Uterus (tissue), 4 donors: ENCODE results near the gene KIAA0825. TPM values are rescaled to one million over a fixed set of nuclear protein-coding genes. Genes with fewer than 3 reads are reported as not detected.

ENCODE experiments used
- DNase-seq, 2 donors: peaks; one replicate each; pipeline ENCODE4 v3.0.0-alpha.2; 2019 to 2020
- H3K27ac ChIP-seq, 2 donors: fragments of 200-600 bp; sonication (generic); 1 replicate in 1 of 2; 2 replicates in 1 of 2; pipeline ENCODE4 v1.5.1; 2016 to 2018
- H3K27me3 ChIP-seq, 2 donors: fragments of 200-600 bp; sonication (generic); one replicate each; pipeline ENCODE4 v1.5.1; 2018 to 2019; ENCODE audit warnings: control low read depth in 1 of 2
- H3K36me3 ChIP-seq, 2 donors: fragments of 200-600 bp; sonication (generic); one replicate each; pipeline ENCODE4 v1.5.1; 2019; ENCODE audit warnings: control low read depth in 1 of 2
- H3K4me1 ChIP-seq, 2 donors: fragments of 200-600 bp; sonication (generic); one replicate each; pipeline ENCODE4 v1.5.1; 2018 to 2019; ENCODE audit warnings: control low read depth in 1 of 2
- H3K4me3 ChIP-seq, 2 donors: fragments of 200-600 bp; sonication (generic); 1 replicate in 1 of 2; 2 replicates in 1 of 2; pipeline ENCODE4 v1.5.1; 2018 to 2019; ENCODE audit warnings: mild to moderate bottlenecking in 1 of 2
- H3K9me3 ChIP-seq, 2 donors: fragments of 200-600 bp; sonication (generic); one replicate each; pipeline ENCODE4 v1.5.1; 2019; ENCODE audit warnings: control low read depth in 1 of 2
- CTCF ChIP-seq, 4 experiments: fragments of 200-600 bp in 2 of 4; fragments of 450-650 bp in 2 of 4; sonication (generic) in 2 of 4; IDR thresholded peaks; one replicate each; pipeline ENCODE4 v1.5.1; 2016 to 2019; ENCODE audit warnings: antibody characterized with exemption in 4 of 4, mild to moderate bottlenecking in 2 of 4, moderate library complexity in 1 of 4
- POLR2A ChIP-seq, 2 donors: fragments of 450-650 bp; IDR thresholded peaks; one replicate each; pipeline ENCODE4 v1.6.1; 2016; ENCODE audit warnings: antibody characterized with exemption in 2 of 2, mild to moderate bottlenecking in 1 of 2, moderate library complexity in 1 of 2
- intact Hi-C: fragments of 100-400 bp; cut with DNase I; formaldehyde crosslinking; loops from one replicate; pipeline ENCODE4 v1.15.1; 2023; ENCODE audit warnings: low total_unique reads
- total RNA-seq, 4 donors: library from RNA; depleted of rRNA in 3 of 4; stranded (reverse); fragments of >200 nt in 3 of 4; gene quantifications; one replicate each; pipeline versions ENCODE4 v1.1.0 to v1.2.4, GENCODE V29; 2014 to 2023
- donor health status: DM: yes; HTN: yes; CAD: no.

KIAA0825 gene
- total RNA-seq, 4 donors from 2014 or later, result 1.5 to 34.6 (median 4.5) TPM

- H3K27me3 ChIP-seq, result no peaks in the 10 kb centered on the region
- H3K36me3 ChIP-seq, result no peaks in the 10 kb centered on the region
- intact Hi-C loops, result no loop called here
- no peak overlapping the region for H3K27ac ChIP-seq
- H3K4me3 ChIP-seq, result no peak overlapping the region
- no peak for TF ChIP-seq POLR2A (IDR thresholded peaks at IDR 0.05)
- no peaks in the 10 kb centered on the region for H3K9me3 ChIP-seq
- no peak for DNase-seq
- H3K4me1 ChIP-seq, result no peaks in the 10 kb centered on the region
Measured at GRCh38 chr5:94196953-94197352, 421.5 kb downstream of the KIAA0825 start.

DNA sequence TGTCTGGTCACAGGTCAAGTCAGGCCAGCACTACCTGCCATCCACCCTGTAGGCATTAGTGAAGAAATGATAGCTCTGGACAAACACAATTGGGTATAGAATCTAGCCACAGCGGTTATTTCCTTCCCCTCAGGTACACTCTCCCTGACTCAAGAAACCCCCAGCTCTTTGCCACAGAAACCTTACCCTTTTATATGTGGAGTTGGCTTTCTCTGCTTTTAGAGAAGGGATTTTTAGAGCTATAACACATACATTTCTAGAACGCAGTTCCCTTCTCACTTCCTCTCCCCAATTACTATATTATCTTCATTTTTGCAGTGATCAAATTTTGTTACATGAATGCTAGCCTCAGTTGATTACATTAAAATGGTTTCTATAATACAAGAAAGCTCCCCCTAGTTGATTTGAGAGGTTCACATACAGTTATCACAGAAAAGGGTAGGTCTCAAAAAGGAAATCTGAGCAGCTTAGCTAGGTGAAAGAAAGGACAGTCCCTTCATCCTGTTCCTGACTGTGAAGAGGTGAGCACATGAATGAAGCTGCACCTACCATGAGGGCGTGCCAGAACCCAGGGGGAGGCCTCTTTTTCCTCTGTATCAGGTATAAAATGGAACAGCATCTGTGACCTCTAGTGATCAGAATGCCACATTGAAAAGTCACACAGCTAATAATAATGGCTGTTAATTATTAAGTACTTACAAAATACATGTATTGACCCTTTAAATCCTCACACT is 425.6 kb downstream of the KIAA0825 start:
- H3K27ac ChIP-seq, result no peak overlapping the region
- no peak overlapping the region for H3K4me3 ChIP-seq
- no peaks in the 10 kb centered on the region for H3K27me3 ChIP-seq
- DNase-seq, result no peak
- no peaks in the 10 kb centered on the region for H3K36me3 ChIP-seq
- intact Hi-C loops, result no loop called here
- H3K4me1 ChIP-seq, result no peaks in the 10 kb centered on the region
- TF ChIP-seq POLR2A (IDR thresholded peaks at IDR 0.05) (no peak), CTCF (IDR thresholded peaks at IDR 0.05) (no peak)
- no peaks in the 10 kb centered on the region for H3K9me3 ChIP-seq

GRCh38 chr5:94191604-94192003 is 426.8 kb downstream of the KIAA0825 start:
- Histone ChIP-seq H3K4me1 (no peaks in the 10 kb centered on the region), H3K27me3 (no peaks in the 10 kb centered on the region), H3K27ac (no peak overlapping the region), H3K36me3 (no peaks in the 10 kb centered on the region), H3K9me3 (no peaks in the 10 kb centered on the region), H3K4me3 (no peak overlapping the region)
- intact Hi-C loops, result no loop called here
- no peak for DNase-seq
- TF ChIP-seq POLR2A (IDR thresholded peaks at IDR 0.05), result no peak
- no peak for TF ChIP-seq CTCF (IDR thresholded peaks at IDR 0.05)

DNA sequence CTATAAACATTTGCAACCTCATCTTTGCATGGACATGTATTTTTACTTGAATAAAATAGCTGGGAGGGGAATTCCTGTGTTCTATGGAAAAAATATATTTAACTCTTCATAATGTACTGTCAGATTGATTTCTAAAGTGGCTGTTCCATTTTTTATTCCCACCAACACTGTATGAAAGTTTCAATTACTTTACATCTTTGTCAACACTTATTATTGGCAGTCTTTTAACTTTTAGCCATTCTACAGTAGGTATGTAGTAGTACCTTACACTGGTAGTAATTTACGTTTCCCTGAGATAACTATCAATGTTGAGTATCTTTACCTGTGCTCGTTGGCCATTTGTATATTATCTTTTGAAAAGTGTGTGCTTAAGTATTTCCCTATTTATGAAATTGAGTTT is 429.7 kb downstream of the KIAA0825 start:
- no peaks in the 10 kb centered on the region for H3K36me3 ChIP-seq
- no peak for TF ChIP-seq CTCF (IDR thresholded peaks at IDR 0.05)
- no peak for TF ChIP-seq POLR2A (IDR thresholded peaks at IDR 0.05)
- H3K27me3 ChIP-seq, result no peaks in the 10 kb centered on the region
- H3K9me3 ChIP-seq, result no peaks in the 10 kb centered on the region
- DNase-seq, result no peak
- H3K4me1 ChIP-seq, result no peaks in the 10 kb centered on the region
- no peak overlapping the region for H3K4me3 ChIP-seq
- H3K27ac ChIP-seq, result no peak overlapping the region
- intact Hi-C loops, result no loop called here

GRCh38 chr5:94184870-94185269 is 433.5 kb downstream of the KIAA0825 start:
- intact Hi-C loops, result no loop called here
- Histone ChIP-seq H3K36me3 (no peaks in the 10 kb centered on the region), H3K4me1 (no peaks in the 10 kb centered on the region), H3K9me3 (no peaks in the 10 kb centered on the region), H3K27me3 (no peaks in the 10 kb centered on the region), H3K4me3 (no peak overlapping the region), H3K27ac (no peak overlapping the region)
- DNase-seq, result no peak
- no peak for TF ChIP-seq CTCF (IDR thresholded peaks at IDR 0.05)
- no peak for TF ChIP-seq POLR2A (IDR thresholded peaks at IDR 0.05)
